LoVo (cell line): Measurements from ENCODE around the gene LEMD1.
A peak's percentile ranks its signal among the peaks of the same experiment; 100 is the strongest.

Experiments
- DNase-seq: peaks from one replicate; pipeline ENCODE4 v3.0.0-alpha.2; 2016; ENCODE audit warnings: low spot score

LEMD1 gene

DNA sequence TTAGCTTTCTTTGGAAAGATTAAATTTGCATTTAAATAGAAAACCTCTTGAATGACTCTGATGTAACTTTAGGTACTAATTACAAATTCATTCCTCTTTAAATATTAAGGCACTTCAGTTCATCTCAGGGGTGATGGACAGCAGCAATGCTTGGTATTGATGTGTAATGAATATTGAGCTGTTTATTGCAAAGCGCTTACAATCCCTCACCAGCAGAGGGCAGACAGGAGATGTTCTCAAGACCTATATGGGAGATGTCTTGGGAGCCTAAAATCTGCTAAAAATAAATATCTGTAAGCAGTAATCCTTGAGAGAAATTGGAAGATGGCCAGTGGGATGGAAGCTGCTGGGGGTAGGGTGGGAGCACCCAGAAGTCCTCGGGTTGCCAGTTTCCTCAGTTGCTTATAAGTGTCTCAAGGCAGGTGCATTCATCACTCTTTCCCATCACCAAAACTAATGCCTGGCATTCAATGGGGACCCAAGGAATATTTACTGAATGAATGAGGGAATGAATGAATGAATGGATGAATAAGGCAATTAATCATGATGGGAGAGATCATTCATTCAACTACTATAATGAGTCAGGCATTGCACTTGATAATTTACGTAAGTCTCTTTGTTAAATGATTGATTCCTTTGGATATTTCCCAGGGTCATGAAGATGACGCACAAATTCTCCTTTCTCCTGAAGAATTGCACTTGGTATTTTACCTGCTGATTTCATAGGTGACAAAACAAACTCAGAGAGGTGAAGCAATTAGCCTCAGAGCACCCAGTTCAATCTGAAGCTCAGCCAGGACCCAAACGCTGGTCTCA is 67.4 kb downstream of the LEMD1 start:
- peak; percentile 58 for DNase-seq

DNA sequence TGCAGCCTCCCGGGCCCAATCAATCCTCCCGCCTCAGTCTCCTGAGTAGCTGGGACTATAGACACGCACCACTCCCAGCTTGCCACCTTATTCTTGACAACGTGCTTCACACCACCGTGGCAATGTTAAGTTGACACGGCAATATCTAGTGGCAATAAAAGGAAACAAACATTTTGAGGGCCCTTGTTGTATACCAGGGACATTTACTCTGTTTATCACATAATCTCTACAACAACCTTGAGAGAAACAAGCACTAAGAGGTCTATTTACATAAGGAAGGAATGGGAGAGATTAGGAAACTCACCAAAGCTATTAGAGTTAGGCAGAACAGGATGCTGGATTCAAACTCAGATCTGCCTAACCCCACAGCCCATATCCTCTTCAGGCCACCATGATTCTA is 68.2 kb downstream of the LEMD1 start:
- no peak for DNase-seq

DNA sequence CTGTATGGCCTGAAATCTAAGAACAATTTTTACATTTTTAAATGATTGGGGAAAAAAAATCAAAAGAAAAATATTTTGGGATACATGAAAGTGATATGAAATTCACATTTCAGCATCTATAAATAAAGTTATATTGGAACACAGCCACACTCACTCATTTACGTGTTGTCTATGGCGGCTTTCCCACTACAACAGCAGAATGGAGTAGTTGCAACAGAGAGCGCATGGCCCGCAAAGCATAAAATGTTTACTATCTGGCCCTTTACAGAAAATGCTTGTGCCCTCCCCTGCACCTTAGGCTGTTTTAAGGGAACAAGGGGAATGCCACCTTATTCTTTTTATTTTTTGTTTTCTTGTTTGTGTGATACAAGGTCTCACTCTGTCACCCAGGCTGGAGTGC is 68.7 kb downstream of the LEMD1 start:
- no peak for DNase-seq

DNA sequence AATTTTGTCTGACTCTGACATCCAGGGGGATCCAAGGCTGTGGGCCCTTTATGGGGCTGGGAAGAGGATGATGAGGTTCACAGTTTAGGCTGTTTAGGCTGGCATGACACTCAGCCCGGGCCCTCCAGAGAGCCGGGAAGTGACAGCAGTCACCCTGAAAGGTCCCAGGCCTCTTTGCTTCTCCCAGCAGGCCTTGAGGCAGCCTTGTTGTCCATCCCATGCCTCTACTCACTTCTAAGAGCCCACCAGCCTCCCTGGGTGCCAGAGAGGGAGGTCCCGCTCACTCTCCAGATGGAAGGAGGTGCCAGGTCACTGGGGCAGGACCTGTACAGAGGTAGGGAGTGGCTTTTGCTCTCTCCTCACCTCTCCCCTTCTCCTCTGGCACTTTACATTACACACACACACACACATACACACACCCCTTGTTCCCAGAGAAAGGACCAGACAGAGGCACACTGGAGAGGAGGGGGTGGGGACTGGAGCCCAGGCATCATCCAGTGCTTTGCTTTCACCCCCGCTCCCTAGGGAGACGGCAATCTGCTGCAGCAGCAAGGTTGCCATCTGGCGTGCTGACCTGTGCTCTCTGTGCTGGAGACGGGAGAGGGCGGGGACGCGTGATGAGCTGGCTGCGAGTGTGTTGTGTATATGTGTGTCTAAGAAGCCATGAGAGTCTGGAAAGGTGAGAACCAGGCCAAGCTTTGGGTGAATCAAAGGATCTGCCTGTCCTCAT is 69.7 kb downstream of the LEMD1 start:
- DNase-seq = no peak

DNA sequence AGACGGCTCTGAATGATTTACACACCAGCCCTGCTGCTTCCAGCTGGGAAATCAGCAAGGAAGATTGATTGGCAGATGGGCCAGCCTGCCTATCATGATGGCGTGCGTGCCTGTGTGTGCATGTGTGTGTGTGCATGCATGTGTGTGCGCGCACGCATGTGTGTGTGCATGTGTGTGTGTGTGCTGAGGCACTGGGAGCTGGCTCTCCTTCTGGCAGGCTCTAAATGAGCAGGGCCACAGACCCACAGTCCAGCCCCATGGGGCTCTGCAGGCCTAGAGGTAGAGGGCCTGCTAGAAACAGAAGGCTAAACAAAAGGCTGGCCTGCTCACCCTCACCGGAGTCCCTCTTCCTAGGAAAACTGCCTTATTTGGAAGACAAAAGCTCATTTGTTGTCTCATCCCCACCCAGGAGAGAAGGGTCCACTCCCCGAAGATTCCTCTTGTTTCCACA is 71.1 kb downstream of the LEMD1 start:
- peak; percentile 8 for DNase-seq

DNA sequence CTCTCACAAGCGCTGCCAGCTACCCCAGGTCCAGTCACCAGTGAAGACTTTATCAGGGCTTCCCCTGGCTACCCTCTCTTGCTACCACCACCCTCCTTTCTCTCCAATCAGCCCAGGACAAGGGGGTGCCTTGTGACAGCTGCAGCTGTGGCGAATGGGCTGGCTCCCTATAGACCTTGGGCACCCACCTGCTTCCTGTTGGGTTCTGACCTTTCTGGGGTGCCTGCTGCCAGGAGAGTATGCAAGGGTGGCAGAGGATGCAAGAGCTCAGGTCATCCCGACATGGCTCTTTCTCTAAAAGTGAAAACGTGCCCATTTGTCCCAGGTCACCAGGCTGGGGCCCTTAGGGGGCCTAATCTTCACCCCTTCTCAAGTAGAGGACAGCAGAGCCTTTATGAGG is 71.7 kb downstream of the LEMD1 start:
- DNase-seq = no peak

DNA sequence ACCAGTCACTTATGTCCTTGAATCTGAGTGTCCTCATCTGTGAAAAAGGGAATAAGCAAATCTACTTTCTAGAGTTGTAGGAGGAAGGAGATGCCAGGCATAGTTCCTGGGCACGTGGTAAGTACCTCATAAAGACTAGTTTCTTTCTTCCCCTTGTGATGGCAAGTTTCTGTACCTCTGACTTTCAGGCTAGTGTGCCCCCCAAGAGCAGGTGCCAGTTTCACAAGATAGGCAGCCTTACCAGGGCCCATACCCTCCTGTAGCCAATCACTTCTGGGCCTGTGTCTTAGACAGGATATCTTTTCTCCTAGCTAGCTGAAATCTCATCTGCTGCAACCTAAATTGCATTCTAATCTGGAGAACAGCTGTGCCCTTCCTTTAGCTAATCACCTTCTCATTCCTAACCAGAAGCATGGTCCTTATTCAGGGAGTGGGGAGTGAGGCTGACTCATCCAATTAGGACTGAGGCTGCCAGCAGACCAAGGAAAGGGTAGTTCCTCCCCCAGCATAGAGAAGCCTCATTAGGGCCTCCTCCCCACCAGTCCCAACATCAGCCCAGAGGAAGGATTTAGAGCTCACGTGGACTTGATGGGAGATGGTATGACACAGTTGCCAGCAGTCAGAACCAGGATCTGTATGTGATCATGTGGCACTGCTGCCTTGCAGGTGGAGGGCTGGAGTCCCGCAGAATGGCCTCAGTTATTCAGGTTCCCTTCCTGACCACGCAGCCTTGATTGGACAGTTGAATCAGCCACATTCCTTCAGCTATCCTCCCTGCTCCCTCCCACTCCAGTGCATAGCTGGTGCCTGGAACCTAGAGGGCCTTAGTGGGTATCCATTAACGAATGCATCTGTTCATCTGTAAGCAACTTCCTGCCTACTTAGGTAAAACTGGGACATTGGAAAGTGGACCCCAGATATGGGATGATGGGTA is 73.0 kb downstream of the LEMD1 start:
- DNase-seq = no peak

DNA sequence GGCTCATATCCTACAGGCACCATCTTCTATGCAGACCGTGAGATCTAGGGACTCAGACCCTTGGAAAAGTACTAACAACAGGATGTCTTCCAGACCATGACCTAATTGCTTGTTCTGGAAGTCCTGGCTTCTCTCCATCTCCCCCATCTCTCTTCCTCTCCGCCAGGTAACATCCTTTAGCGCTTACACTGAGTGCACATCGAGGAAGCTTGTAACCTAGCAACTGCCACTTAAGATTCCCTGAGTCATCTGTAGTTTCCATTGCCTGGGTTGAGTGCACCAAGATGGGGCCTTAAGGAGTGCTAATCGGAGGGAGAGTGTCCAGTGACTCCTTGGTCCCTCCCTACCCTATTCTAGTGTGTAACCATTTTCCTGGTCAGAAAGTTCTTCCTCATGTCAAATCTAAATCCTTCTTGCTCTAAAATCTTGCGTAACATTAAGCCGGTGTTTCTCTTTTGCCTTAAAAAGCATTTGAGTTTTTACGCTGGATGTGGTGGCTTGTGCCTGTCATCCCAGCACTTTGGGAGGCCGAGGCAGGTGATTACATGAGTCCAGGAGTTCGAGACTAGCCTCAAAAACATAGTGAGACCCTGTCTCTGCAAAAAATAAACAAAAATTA is 74.8 kb downstream of the LEMD1 start:
- DNase-seq = no peak

DNA sequence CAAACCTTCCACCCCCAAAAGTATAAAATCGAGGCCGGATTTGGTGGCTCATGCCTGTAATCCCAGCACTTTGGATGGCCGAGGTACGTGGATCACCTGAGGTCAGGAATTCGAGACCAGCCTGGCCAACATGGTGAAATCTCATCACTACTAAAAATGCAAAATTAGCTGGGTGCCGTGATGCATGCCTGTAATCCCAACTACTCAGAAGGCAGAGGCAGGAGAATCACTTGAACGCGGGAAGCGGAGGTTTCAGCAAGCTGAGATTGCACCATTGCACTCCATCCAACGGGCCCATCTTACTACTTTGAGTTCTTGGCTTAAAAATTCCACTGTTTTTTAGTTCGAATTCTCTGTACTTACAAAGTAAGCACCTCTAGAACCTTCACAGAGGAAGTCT is 76.1 kb downstream of the LEMD1 start:
- DNase-seq = no peak

DNA sequence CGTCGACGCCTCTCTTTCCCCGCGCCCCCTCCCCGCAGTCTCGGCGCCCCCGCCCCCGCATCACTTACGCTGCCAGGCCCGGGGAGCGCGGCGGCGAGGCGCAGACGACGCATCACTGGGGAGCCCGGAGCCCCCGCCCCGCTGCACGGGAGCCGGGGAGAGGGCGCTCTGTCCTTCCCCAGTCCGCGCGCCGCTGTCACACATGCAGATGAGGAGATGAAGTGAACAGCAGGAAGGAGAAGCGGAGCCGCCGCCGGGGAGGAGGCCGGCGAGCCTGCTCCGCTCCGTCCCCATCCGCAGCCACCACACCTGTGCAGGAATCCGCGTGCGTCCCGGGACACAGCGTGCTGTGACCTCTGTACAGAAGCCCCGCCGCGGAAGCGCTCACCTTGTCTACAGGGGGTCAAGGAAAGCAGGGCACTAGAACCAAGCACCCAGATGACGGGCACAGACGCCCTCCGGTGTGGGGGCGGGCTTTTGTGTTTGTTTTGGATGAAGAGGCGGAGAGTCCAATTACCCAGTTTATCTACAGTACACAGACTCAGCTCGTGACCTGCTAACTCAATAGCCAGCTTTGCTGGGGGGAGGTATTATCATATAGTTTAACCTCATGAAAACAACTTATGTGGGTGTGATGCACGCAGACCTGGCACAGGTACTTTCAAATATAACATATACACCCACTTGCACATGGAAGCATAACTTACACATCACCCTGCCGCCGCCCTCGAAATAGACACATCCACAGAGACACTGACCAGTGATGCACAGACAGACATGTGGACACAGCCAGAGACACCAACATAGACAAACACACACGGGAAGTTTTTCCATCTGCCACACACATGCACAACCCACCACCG is 77.6 kb downstream of the LEMD1 start:
- no peak for DNase-seq

DNA sequence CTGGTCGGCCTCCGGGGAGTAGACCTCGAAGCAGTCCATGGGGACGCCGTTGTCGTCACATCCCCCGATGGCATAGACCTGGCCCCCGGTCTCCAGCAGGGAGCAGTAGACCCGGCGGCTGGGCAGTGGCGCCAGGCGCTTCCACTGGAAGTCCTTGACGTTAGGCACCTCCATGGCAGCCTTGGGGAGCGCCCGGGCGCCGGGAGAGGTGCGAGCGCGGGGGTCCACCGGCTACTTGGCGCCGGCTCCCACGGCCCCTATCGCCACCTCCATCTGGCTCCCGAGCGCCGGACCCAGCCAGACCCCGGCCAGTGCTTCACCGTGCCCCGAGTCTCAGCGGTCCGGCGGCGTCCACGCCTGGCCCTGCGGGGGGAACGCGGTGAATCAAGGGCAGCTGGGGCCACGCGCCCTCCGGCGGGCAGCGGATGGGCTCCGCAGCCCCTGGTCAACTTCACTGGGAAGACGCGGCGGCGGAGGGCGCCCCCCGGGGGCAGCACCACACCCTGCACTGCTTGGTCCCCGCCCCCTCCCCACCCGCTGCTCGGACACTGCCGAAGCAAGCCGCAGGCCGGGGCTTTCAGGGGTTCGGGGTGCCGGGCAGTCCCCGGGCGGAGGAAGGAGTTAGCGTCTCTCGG is 78.3 kb downstream of the LEMD1 start:
- DNase-seq = no peak

DNA sequence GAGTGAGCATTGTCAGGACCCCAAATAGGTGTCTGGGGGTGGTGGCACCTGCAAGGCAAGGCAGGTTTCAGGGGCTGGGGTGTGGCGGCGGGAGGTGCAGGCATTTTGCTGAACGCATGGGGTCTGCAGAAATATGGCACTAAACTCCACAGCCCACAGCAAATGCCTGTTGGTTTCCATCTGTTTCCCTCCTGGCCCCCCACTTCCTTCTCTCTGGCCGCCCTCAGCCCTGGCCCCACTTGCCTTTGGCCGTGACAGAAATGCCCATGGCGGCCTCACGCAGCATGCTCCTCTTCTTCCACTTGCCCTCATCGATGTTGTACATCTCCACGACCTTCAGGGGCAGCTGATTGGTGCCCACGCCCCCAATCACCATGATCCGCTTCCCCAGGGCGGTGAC is 78.9 kb downstream of the LEMD1 start:
- no peak for DNase-seq

DNA sequence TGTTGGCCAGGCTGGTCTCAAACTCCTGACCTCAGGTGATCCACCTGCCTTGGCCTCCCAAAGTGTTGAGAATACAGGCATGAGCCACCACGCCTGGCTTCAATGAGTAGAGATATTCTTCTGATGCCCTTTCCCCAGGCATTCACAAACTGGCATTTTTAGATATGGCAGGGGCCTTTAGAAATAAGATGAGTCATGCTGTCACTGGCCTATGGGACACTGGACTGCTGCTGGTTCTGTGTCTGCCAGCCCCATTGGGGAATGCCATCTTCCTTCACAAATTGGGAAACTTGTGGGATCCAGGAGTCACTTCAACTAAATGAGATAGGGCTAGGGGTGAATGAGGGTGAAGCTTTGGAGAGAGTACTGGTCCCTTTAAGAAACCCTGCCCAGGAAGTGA is 81.2 kb downstream of the LEMD1 start:
- no peak for DNase-seq

DNA sequence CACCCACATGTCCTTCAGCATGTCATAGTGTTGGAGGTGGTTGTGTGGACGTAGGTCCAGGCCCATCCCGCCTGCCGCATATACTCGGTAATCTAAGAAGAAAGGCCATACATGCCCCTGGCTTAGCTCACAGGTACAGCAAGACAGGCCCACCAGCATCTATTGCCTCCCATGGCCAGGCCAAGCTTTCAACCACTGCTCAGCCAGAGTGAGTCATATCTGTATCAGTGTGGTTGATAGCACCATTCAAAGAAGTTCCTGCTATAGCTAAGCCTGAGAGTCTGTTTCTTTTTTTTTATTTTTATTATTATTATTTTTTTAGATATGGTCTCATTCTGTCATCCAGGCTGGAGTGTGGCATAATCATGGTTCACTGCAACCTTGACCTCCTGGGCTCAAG is 82.1 kb downstream of the LEMD1 start:
- DNase-seq = no peak

DNA sequence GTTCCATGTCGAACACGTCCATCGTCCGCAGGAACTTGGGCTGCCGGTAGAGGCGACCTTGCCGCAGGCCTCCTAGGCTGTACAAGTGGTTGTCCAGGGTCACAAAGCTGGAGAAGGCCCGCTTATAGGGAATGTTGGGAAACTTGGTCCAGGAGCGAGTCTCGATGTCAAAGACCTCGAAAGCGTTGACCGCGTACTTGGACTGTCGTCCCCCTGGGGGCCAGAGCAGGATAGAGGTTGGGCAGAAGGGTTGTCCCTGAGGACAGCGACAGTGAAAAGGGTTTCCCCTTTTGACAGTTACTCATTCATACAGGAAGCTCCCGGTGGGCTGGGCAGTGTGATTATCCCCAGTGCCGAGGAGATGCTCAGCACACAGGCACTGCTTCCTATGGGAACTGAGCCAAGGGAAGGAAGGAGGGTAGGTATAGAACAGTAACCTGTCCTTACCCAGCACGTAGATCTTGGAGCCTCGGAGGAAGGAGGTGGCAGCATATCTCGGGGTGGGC is 82.6 kb downstream of the LEMD1 start:
- no peak for DNase-seq

DNA sequence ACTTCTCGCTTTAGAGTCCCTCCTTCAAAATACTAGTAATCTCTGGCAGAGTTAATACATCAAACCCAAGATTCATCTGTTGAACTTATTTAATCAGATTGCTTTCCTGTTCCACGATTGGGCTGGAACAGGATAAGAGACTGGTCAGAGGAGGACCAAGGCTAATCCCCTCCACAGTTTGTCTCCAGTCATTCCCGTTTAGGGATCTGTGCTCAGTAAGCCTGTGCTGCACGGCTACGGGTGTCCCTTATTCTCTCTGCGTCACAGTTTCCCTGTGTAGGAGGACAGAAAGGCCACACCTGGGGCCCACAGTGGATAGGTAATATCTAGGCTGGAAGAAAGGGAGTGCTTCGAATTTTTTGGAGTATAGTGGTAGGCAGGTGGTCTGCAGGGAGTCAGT is 83.8 kb downstream of the LEMD1 start:
- DNase-seq = no peak

DNA sequence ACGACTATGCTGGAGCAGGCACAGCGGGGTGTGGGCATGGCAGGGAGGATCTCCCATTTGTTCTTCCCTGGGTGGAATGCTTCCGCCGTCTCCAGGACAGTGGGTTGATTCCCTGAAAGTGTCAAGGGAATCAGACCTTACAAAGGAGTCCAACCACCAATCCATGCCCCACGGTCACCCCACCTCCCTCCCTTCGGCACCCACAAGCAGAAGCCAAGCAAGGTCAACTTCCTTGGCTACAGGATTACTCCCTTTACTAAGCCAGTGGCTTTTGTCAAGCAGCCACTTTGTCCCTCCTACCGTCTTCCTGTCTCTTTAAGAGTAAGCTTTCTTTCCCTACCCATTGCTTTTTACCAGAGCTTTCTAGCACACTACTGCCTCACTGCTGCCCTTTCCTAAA is 84.4 kb downstream of the LEMD1 start:
- no peak for DNase-seq

DNA sequence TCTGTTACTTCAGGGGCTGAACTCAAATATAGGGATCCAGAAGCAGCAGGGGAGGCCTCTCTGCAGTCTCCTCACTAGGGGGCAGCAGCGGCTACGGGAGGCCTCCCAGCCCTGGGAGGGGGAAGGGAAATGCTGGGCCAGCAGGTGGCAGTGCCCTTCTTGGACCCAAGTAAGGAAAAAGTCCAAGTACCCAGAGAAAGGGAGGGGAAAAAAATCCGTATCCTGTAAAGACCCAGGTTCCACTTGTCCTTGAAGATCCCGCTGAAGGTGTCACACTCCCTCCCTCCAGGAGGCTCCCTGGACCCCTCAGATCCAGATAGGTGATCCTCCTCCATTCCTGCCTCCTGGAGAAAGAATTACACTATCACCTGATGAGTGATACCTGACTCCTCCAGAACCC is 86.2 kb downstream of the LEMD1 start:
- DNase-seq = peak; percentile 81

DNA sequence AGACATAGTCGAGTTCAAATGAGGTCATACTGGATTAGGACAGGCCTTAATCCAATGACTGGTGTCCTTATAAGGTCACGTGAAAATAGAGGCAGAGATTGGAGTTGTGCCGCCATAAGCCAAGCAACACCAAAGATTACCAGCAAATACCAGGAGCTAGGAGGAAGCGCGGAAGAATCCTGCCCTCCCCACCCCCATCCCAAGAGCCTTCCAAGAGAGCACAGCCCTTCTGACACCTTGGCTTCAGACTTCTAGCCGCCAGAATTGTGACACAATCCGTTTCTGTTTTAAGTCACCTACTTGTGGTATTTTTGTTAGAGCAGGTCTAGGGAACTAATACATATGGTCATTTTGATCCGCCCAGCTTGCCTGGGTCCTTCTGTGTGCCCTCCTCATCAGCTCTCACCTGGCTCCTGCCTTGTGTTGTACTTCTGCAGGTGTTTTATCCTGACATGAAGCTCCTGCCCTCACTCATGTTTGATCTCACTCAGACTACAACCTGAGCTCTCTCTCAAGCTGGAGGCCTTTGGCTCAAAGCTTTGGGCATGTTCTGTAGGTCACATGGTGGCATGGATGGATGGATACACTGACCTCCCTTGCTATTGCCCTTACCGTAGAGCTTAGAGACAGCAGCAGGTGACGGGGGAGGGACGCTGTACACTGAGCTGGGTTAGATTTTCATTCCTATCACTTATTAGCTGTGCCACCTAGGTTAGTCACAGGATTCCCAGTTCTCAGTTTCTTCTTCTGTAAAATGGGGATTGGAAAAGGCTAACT is 89.7 kb downstream of the LEMD1 start:
- no peak for DNase-seq
